Endothelial cell of coronary artery (primary cell): ENCODE data around the gene ACSL3. TPM values are rescaled to one million over a fixed set of nuclear protein-coding genes. Genes with fewer than 3 reads are reported as not detected.

ENCODE experiments used
- total RNA-seq: library from RNA; depleted of rRNA; stranded (reverse); fragments of >200 nt; gene quantifications from 2 replicates; pipeline ENCODE4 v1.2.3, GENCODE V29; 2014

ACSL3 gene
- total RNA-seq: 75.7 and 77.8 TPM in 2 replicates

GRCh38 chr2:222860740-222861410 lies at the start of gene ACSL3:
ACSL3 (plus strand) TSS chr2:222861036; CDS start chr2:222908773, 47,737 bp downstream.

Other genes with a start within 250 kb of the ACSL3 start
- gene FARSB, start 204.9 kb upstream of the ACSL3 start, total RNA-seq: 11.0 and 13.5 TPM in 2 replicates
- not detected in 2 replicates for gene MOGAT1, start 189.4 kb upstream of the ACSL3 start, total RNA-seq
- 1.1 TPM in 1 of 2 replicates, not detected in the other for gene KCNE4, start 191.2 kb downstream of the ACSL3 start, total RNA-seq